Tibial nerve (tissue), 4 donors: ENCODE data around the gene SOD3.

ENCODE experiments used
- EP300 ChIP-seq, 2 donors: sonication (generic); formaldehyde crosslinking; IDR thresholded peaks; one replicate each; pipeline ENCODE4 v1.6.1; 2017; ENCODE audit warnings: antibody characterized with exemption in 2 of 2, mild to moderate bottlenecking in 1 of 2
- POLR2A ChIP-seq, 2 donors: fragments of 450-650 bp; IDR thresholded peaks; one replicate each; pipeline ENCODE4 v1.6.1; 2017; ENCODE audit warnings: antibody characterized with exemption in 2 of 2, mild to moderate bottlenecking in 2 of 2, moderate library complexity in 2 of 2
- TF ChIP-seq, protein P1 (sequence below), 5 experiments: fragments of 200-600 bp in 3 of 5; fragments of 450-650 bp in 2 of 5; sonication (generic) in 3 of 5; IDR thresholded peaks; one replicate each; pipeline ENCODE4 v1.5.1; 2016 to 2019; ENCODE audit warnings: antibody characterized with exemption in 5 of 5, mild to moderate bottlenecking in 3 of 5, moderate library complexity in 2 of 5

DNA sequence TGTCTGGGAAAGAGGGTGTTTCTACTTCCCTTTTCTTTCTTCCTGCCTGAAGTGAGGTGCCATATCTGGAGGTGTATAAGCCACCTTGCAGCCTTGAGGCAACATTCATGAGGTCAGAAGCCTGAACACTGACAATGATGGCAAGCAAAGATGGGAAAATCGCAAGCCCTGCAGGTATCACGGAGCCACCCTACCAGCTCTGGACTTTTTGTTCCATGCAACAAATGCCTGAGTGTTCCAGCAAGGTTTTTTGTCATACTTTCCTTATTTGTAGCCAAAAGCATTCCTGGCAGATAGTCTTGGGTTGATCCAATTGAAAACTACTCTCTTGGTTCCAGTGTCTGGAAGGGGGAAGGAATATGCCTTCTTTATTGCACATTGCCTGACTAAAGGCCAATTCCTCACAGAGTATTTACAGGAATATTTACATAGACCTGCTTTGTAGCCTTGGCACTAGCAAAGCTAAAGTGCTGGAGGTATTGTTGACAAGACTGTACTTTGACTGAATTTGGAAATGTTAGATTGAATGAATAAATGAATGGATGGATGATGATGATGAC, 14.4 kb upstream of the SOD3 start:
- TF ChIP-seq, protein P1, sequence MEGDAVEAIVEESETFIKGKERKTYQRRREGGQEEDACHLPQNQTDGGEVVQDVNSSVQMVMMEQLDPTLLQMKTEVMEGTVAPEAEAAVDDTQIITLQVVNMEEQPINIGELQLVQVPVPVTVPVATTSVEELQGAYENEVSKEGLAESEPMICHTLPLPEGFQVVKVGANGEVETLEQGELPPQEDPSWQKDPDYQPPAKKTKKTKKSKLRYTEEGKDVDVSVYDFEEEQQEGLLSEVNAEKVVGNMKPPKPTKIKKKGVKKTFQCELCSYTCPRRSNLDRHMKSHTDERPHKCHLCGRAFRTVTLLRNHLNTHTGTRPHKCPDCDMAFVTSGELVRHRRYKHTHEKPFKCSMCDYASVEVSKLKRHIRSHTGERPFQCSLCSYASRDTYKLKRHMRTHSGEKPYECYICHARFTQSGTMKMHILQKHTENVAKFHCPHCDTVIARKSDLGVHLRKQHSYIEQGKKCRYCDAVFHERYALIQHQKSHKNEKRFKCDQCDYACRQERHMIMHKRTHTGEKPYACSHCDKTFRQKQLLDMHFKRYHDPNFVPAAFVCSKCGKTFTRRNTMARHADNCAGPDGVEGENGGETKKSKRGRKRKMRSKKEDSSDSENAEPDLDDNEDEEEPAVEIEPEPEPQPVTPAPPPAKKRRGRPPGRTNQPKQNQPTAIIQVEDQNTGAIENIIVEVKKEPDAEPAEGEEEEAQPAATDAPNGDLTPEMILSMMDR (IDR thresholded peaks at IDR 0.05), result no peak
- TF ChIP-seq POLR2A (IDR thresholded peaks at IDR 0.05) (no peak), EP300 (IDR thresholded peaks at IDR 0.05) (no peak)
